HEK293T (cell line): ENCODE measurements around the gene CALML6.

Source experiments
- CTCF ChIA-PET: fragments of 350-600 bp; formaldehyde crosslinking; extraction: SDS; loops from one replicate; lab custom pipeline; 2021; ENCODE audit warnings: antibody characterized with exemption, inconsistent platforms; lab: Yijun Ruan, JAX
- POLR2A ChIA-PET: fragments of 350-600 bp; formaldehyde crosslinking; extraction: SDS; loops from one replicate; lab custom pipeline; 2020; ENCODE audit warnings: antibody characterized with exemption, inconsistent platforms; lab: Yijun Ruan, JAX
- DNase-seq: peaks from one replicate; pipeline ENCODE4 v3.0.0; 2012; ENCODE audit warnings: mixed read lengths; ENCODE audit errors: extremely low spot score
- ARNT ChIP-seq: fragments of 450-650 bp; IDR thresholded peaks from 2 replicates; pipeline ENCODE4 v1.6.1; 2017; ENCODE audit warnings: mild to moderate bottlenecking
- BHLHE40 ChIP-seq: fragments of 450-650 bp; IDR thresholded peaks from 2 replicates; pipeline ENCODE4 v1.6.1; 2016; ENCODE audit warnings: mild to moderate bottlenecking, moderate library complexity, borderline replicate concordance
- CTBP1 ChIP-seq: fragments of 450-650 bp; IDR thresholded peaks from 2 replicates; pipeline ENCODE4 v1.6.1; 2016; ENCODE audit warnings: borderline replicate concordance
- ELF4 ChIP-seq: fragments of 450-650 bp; IDR thresholded peaks from 2 replicates; pipeline ENCODE4 v1.6.1; 2017; ENCODE audit warnings: antibody characterized with exemption
- FOXA1 ChIP-seq: fragments of 450-650 bp; IDR thresholded peaks from 2 replicates; pipeline ENCODE4 v1.6.1; 2016; ENCODE audit warnings: mild to moderate bottlenecking
- FOXK2 ChIP-seq: fragments of 450-650 bp; IDR thresholded peaks from 2 replicates; pipeline ENCODE4 v1.6.1; 2016; ENCODE audit warnings: mild to moderate bottlenecking
- FOXM1 ChIP-seq: fragments of 450-650 bp; IDR thresholded peaks from 2 replicates; pipeline ENCODE4 v1.6.1; 2017; ENCODE audit warnings: mild to moderate bottlenecking, borderline replicate concordance
- HDGF ChIP-seq: fragments of 450-650 bp; IDR thresholded peaks from 2 replicates; pipeline ENCODE4 v1.6.1; 2017; ENCODE audit warnings: antibody characterized with exemption, borderline replicate concordance
- L3MBTL2 ChIP-seq: fragments of 450-650 bp; conservative IDR thresholded peaks from 2 replicates; pipeline ENCODE4 v1.6.1; 2016; ENCODE audit warnings: mild to moderate bottlenecking
- LEF1 ChIP-seq: fragments of 450-650 bp; IDR thresholded peaks from 2 replicates; pipeline ENCODE4 v1.6.1; 2017; ENCODE audit warnings: mild to moderate bottlenecking, borderline replicate concordance
- NFRKB ChIP-seq: fragments of 450-650 bp; IDR thresholded peaks from 2 replicates; pipeline ENCODE4 v1.6.1; 2016; ENCODE audit warnings: mild to moderate bottlenecking, moderate library complexity
- PKNOX1 ChIP-seq: fragments of 450-650 bp; IDR thresholded peaks from 2 replicates; pipeline ENCODE4 v1.6.1; 2016
- SP1 ChIP-seq: fragments of 450-650 bp; IDR thresholded peaks from 2 replicates; pipeline ENCODE4 v1.6.1; 2017
- SUZ12 ChIP-seq: fragments of 450-650 bp; IDR thresholded peaks from 2 replicates; pipeline ENCODE4 v1.6.1; 2016; ENCODE audit warnings: mild to moderate bottlenecking
- TARDBP ChIP-seq: fragments of 450-650 bp; IDR thresholded peaks from 2 replicates; pipeline ENCODE4 v1.6.1; 2016
- ZNF384 ChIP-seq: fragments of 450-650 bp; IDR thresholded peaks from 2 replicates; pipeline ENCODE4 v1.6.1; 2016

The CALML6 gene

GRCh38 chr1:1956586-1957532 is 41.8 kb downstream of the CALML6 start:
- no peak for TF ChIP-seq ELF4
- no peak for TF ChIP-seq CTBP1
- no peak for TF ChIP-seq SUZ12
- TF ChIP-seq PKNOX1 = no peak
- no peak for TF ChIP-seq FOXK2
- TF ChIP-seq NFRKB = no peak
- no peak for TF ChIP-seq FOXM1
- TF ChIP-seq LEF1 = no peak
- DNase-seq = no peak
- ChIA-PET POLR2A (interaction anchor here (1.0 kb wide), 1 partner anchor 62 kb away, joined by 3 read pairs; the partner anchor contains the start of gene GABRD), CTCF (interaction anchor here (1.0 kb wide), 1 partner anchor 88 kb away, joined by 4 read pairs; no protein-coding TSS in a partner anchor)

GRCh38 chr1:1957533-1957961 is 42.5 kb downstream of the CALML6 start:
- ChIA-PET POLR2A (no interaction called here), CTCF (interaction anchor here (1.0 kb wide), 1 partner anchor 87 kb away, joined by 3 read pairs; no protein-coding TSS in a partner anchor)
- no peak for DNase-seq
- TF ChIP-seq SP1 (no peak), L3MBTL2 (no peak), ZNF384 (no peak), FOXM1 (no peak), ARNT (no peak), LEF1 (no peak), BHLHE40 (no peak), FOXA1 (no peak), ELF4 (no peak), TARDBP (no peak), CTBP1 (no peak), HDGF (no peak)

- DNase-seq = no peak
- ChIA-PET POLR2A (interaction anchor here (2.1 kb wide), 1 partner anchor 87 kb away, joined by 6 read pairs; no protein-coding TSS in a partner anchor), CTCF (interaction anchor here (1.0 kb wide), 1 partner anchor 87 kb away, joined by 3 read pairs; no protein-coding TSS in a partner anchor)
- no peak for TF ChIP-seq CTBP1
- TF ChIP-seq TARDBP = no peak
- TF ChIP-seq ARNT = no peak
- no peak for TF ChIP-seq FOXM1
- TF ChIP-seq HDGF = no peak
- TF ChIP-seq L3MBTL2 = no peak
- no peak for TF ChIP-seq FOXK2
- TF ChIP-seq PKNOX1 = no peak
- TF ChIP-seq NFRKB = no peak
- no peak for TF ChIP-seq SP1
- no peak for TF ChIP-seq ZNF384
- TF ChIP-seq BHLHE40 = no peak
- TF ChIP-seq SUZ12 = no peak
- no peak for TF ChIP-seq FOXA1
- no peak for TF ChIP-seq LEF1
- no peak for TF ChIP-seq ELF4
Measured at GRCh38 chr1:1958071-1958541, 43.0 kb downstream of the CALML6 start.

GRCh38 chr1:1959459-1959839 is 44.4 kb downstream of the CALML6 start:
- TF ChIP-seq LEF1 (no peak), FOXK2 (no peak), SUZ12 (no peak), SP1 (no peak), BHLHE40 (no peak), FOXA1 (no peak), ARNT (no peak), L3MBTL2 (no peak), FOXM1 (no peak), PKNOX1 (no peak), NFRKB (no peak), HDGF (no peak), TARDBP (no peak), CTBP1 (no peak), ZNF384 (no peak), ELF4 (no peak)
- ChIA-PET POLR2A (interaction anchor here (2.1 kb wide), 1 partner anchor 85 kb away, joined by 6 read pairs; no protein-coding TSS in a partner anchor), CTCF (interaction anchor here (3.4 kb wide), 1 partner anchor 87 kb away, joined by 62 read pairs; no protein-coding TSS in a partner anchor)
- DNase-seq = no peak

- ChIA-PET CTCF (interaction anchor here (0.5 to 3.4 kb wide), 6 partner anchors 23 to 159 kb away, joined by 3 to 62 read pairs (median 3); partner anchors contain the start of gene GABRD), POLR2A (interaction anchor here (0.9 to 2.1 kb wide), 3 partner anchors 51 to 85 kb away, joined by 3 to 6 read pairs (median 5); no protein-coding TSS in a partner anchor)
- TF ChIP-seq CTBP1 (no peak), FOXM1 (no peak), FOXK2 (no peak), FOXA1 (no peak), BHLHE40 (no peak), ARNT (no peak), L3MBTL2 (no peak; the same call in 1 of the 2 replicates), ELF4 (no peak), SUZ12 (no peak), SP1 (no peak), LEF1 (no peak), TARDBP (no peak), PKNOX1 (no peak), ZNF384 (no peak), HDGF (no peak), NFRKB (no peak)
- peak; percentile 93 for DNase-seq
Measured at GRCh38 chr1:1959840-1960479, 44.9 kb downstream of the CALML6 start.
